Measurements from ENCODE around the gene BMAL1. TPM values are rescaled to one million over a fixed set of nuclear protein-coding genes. Genes with fewer than 3 reads are reported as not detected.

BMAL1 gene
- total RNA-seq, 1 donor from 2014 or later: 8.4 TPM

GRCh38 chr11:13339195-13340153 lies 61.9 kb downstream of the BMAL1 start:
- DNase-seq (ENCODE audit: low read depth, low spot score): peak; percentile 63

- DNase-seq (ENCODE audit: low read depth, low spot score): no peak
Observed at GRCh38 chr11:13341026-13341425, 63.4 kb downstream of the BMAL1 start.

DNA sequence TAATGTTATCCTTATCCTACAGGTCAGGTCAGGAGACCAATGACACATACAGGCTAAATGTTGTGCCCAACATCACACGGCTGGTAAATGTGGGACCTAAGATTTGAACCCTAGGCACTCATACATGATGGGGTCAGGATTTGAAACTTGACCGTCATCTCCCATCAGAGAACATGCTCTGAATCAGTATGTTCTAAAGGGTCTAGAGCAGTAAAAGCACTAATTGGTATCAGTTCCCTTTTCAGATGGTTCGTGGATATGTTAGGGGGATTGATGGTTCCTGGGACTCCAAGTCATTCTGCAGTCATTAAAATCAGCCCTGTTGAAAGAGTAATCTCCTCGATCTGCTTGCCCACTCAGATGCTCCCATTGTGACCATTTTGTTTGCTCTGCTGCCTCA lies 65.5 kb downstream of the BMAL1 start:
- DNase-seq (ENCODE audit: low read depth, low spot score): no peak

DNA sequence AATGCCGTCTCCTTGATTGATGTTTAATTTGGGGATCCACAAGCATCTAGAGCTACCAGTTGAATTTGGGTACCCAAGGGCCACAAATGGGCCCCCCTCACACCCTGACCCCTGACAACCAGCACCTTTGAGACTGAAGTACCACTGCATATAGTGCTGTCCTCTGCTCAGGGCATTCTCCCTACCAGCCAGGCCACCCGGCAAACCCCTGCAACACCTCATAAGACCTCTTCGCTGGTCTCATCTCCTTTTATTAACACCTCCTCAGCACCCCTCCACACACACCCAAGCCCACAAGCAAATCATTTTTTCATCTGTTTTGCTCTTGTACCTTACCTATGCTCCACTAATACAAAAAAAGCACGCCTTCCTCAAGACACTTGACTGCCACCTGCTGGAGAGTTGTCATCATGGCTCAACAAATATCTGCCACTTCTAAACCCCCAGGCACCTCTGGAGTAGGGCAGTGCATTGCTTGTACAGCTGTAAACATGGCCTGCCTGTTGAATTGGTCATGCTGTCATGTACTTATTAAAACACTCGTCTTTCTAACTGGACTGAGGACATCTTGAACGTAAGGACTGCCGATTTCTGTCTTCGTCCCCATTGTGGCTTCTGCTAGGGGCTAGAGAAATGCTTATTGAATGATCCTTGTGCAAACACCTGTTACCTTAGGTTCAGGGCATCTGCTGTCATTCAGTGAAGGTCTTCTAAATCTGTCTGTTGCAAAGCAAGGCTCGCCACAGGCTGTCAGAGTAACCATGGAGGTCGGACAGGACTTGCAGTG lies 66.5 kb downstream of the BMAL1 start:
- peak; percentile 35 for DNase-seq (ENCODE audit: low read depth, low spot score)

GRCh38 chr11:13344818-13345217 lies 67.2 kb downstream of the BMAL1 start:
- no peak for DNase-seq (ENCODE audit: low read depth, low spot score)

- DNase-seq (ENCODE audit: low read depth, low spot score): no peak
Observed at GRCh38 chr11:13346470-13346869, 68.9 kb downstream of the BMAL1 start.

DNA sequence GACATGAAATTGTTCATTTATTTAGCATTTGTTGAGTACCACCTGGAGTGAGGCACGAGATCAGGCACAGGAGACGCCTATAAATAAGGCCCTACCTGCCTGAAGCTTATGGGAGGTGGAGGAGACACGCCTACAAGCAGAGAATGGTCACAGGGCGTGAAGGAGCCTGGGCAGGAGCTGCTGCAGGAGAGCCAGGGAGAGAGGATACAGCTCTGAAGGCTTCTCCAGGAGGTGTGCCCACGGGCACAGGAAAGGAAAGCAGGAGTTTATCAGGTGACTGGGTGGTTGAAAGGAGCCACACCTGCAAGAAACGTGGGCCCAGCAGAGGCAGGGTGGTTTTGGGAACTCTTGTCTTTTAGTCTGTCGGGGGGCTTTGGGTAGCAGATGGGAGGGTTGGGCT lies 70.3 kb downstream of the BMAL1 start:
- no peak for DNase-seq (ENCODE audit: low read depth, low spot score)

DNA sequence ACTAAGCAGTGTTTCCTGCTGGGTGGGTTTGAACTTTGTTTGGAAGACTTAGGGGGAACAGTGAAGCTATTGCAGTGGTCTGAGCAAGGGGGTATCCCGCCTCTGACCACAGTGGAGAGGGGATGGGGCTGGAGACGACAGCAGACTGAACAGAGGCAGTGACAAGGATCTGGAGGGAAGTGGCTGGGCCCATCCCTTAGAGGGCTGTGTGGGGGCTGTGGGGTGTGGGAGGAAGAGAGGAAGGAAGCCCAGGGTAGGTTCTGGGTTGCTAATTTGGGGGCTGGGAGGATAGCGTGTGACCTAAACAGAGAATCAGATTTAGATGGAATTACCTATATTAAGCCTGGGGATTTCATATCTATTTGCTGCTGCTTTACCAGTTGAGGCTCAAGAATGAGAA lies 70.7 kb downstream of the BMAL1 start:
- no peak for DNase-seq (ENCODE audit: low read depth, low spot score)

DNA sequence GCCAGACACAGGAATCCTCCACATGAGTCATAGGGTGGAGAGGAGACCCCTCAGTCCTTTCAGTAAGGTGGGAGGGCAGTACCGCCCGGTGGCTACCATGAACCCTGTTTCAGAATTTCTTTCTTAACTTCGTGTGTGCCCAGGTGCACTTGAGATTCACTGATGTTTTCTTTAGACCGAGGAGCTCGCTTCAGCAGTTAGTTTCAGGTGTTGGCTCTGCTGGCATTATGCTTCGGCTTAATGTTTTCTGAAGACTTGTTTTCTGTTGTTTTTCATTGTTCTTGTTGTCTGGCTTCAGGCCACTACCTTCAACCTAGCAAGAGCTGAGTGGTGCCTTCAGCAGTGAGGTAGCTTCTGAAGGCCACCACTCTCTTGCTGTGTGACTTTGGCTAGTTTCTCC lies 71.5 kb downstream of the BMAL1 start:
- no peak for DNase-seq (ENCODE audit: low read depth, low spot score)

DNA sequence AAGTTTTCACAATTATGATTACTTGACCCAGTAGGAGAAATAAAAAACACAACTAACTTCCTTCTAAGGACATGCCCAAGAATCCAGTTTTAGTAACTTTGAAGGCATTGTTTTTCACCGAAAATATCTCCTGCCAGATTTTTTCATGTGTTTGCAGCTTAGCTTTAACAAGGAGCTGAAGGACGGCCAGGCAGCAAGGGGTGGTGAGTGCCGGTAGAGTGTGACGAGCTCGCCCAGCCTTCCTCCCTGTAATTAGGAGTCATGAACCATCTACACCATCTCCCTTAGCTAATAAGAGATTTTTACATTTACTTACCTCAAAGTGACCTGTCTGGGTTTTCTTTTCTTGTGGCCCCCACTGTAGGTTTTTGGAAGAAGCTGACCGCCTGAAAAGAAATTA lies 72.0 kb downstream of the BMAL1 start:
- DNase-seq (ENCODE audit: low read depth, low spot score): no peak

GRCh38 chr11:13352711-13353110 lies 75.1 kb downstream of the BMAL1 start:
- no peak for DNase-seq (ENCODE audit: low read depth, low spot score)

DNA sequence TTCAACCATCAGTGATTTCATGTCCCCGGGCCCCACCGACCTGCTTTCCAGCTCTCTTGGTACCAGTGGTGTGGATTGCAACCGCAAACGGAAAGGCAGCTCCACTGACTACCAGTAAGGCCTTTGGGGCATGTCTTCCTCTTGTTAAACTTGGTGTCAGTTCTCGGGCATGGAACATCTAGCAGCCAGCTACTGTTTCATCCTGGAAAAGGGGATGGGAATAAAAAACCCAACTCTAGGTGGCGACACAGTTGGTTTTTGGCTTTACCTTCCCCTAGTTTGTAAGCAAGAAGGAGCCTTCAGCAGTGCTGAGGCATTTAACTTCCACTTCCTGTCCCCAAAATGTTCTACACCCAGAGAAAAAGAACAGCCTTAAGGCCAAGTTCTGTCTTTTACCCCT lies 76.7 kb downstream of the BMAL1 start:
- DNase-seq (ENCODE audit: low read depth, low spot score): no peak

GRCh38 chr11:13355191-13355590 lies 77.6 kb downstream of the BMAL1 start:
- DNase-seq (ENCODE audit: low read depth, low spot score): no peak

GRCh38 chr11:13357232-13357631 lies 79.6 kb downstream of the BMAL1 start:
- DNase-seq (ENCODE audit: low read depth, low spot score): no peak

DNA sequence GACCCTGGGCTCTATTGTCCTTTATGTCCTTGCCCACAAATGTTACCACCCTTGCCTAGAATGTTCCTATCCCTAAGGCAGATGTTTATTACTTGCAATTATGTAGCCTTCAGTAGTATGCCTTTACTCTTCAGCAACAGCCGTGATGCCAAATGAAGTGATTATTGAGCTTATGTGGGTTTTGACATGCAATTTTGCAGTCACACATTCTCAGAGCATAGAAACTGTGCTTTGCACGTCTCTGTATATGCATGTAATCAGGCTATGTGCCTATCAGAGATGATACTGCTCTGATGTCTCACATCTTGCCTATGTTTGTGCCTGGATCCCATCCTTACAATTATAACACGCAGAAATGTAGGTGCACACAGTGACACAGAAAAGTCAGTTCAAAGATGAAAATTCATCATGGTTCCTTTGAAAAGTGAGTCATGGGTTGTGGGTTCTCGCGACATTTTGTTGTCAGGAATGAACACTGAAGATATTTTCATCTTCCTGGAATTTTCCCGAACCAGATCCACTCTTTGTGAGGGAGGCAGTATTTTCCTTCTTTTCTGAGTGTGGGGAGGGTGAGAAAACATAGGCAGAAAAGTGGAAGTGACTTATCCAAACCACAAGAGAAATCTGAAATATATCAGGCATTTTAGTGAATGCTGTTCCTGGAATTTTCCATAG lies 81.1 kb downstream of the BMAL1 start:
- DNase-seq (ENCODE audit: low read depth, low spot score): no peak

DNA sequence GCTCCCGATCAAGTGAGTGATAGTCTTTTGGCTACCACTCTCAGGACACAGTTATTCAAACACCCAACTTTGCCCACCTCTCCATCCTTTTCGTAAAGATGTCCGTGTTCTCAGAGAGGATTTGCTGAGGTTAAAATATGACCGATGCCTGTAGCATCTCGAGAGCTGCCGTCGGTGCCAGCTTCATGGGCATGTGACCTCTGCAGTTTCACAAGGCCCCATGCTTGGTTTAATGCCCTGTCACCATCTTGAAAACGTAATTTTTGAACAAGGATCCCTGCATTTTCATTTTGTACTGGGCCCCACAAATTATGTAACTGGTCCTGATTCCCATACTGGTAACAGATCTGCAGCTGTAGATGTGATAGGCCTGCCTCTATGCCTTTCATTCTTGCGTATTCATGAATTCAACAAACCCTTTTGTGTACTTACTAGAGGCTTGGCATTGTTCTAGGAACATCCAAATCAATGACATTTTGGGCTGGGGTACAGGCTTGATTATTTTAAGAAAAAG lies 85.1 kb downstream of the BMAL1 start:
- no peak for DNase-seq (ENCODE audit: low read depth, low spot score)

DNA sequence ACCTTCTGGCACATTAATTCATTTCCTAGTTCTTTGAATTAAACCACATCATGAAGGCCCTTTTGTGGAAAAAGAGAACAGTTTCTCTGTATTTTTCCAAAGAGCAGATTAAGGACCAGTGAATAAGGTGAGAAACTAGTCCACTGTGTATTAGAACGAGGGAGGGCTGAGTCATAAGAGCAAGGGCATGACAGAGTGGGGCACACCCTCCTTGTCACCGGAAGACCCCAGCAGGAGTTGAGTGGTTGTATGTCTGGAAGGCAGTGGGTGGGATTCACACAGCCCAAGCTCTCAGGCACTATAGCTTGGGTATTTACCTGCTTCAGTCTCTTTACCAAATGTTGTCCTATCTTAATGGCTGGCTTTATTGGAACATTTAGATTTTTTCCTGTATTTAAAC lies 86.8 kb downstream of the BMAL1 start:
- no peak for DNase-seq (ENCODE audit: low read depth, low spot score)

- DNase-seq (ENCODE audit: low read depth, low spot score): no peak
Observed at GRCh38 chr11:13366266-13367026, 88.9 kb downstream of the BMAL1 start.

GRCh38 chr11:13367115-13367514 lies 89.5 kb downstream of the BMAL1 start:
- no peak for DNase-seq (ENCODE audit: low read depth, low spot score)

DNA sequence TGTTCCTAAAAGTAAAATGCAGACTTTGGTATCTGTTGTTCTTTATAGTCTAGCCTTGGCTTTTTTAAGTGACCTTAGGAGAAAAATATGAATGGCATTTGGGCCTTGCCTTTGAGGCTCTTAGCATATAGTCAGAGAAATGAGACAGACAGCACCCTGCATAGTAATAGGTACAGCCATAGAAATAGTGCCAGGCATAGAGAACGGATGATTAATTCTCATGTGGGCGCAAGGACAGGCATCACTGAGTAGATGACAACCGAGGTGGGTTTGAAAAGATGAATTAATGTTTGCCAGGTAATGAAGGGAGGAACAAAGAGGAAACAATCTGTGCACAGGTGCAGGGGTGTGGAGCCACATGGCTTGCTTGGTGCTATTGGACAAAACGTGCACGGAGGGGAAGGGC lies 90.5 kb downstream of the BMAL1 start:
- no peak for DNase-seq (ENCODE audit: low read depth, low spot score)

DNA sequence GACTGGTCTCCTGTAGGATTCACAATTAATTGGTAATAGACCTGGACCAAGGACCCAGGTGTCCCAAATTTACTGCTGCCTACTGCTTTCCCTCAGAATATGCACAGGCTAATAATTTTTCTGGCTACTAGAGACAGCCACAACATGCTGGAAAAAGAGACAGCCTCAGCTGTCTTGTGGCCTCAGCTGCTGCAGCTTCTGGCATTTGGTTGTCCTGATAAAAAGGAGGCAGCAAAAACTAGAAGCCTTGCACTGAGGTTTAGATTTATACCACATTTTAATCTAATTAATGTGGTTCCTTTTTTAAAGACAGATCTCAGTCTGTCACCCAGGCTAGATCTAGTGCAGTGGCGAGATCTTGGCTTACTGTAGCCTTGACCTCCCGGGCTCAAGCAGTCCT lies 95.6 kb downstream of the BMAL1 start:
- DNase-seq (ENCODE audit: low read depth, low spot score): no peak
